CD4-positive, alpha-beta memory T cell (primary cell): ENCODE measurements around the gene MYOZ3. TPM values are rescaled to one million over a fixed set of nuclear protein-coding genes. Genes with fewer than 3 reads are reported as not detected.
A peak's percentile ranks its signal among the peaks of the same experiment; 100 is the strongest.

Experiments used
- CTCF ChIA-PET: fragments of 350-600 bp; sonication (Branson Sonifier 250); formaldehyde crosslinking; loops from one replicate; lab custom pipeline; 2021; ENCODE audit warnings: inconsistent platforms; ENCODE audit not compliant: partially characterized antibody; lab: Charles Lee
- POLR2A ChIA-PET: fragments of 350-600 bp; sonication (Branson Sonifier 250); formaldehyde crosslinking; loops from one replicate; lab custom pipeline; 2021; ENCODE audit not compliant: partially characterized antibody; lab: Charles Lee
- DNase-seq, 5 donors: peaks; one replicate each; pipeline versions ENCODE4 v3.0.0 to v3.0.0-alpha.2; 2020 to 2022; ENCODE audit warnings: mixed read lengths in 1 of 5
- H3K27ac ChIP-seq: one replicate; pipeline ENCODE4 v1.7.0; 2013; ENCODE audit warnings: low read depth, low read length
- H3K27me3 ChIP-seq: 2 replicates; pipeline ENCODE4 v1.7.0; 2013; ENCODE audit warnings: mild to moderate bottlenecking, low read length, moderate library complexity; ENCODE audit not compliant: insufficient read depth
- H3K36me3 ChIP-seq: 2 replicates; pipeline ENCODE4 v1.7.0; 2013; ENCODE audit warnings: mild to moderate bottlenecking, low read length, moderate library complexity; ENCODE audit not compliant: insufficient read depth
- H3K4me1 ChIP-seq: 2 replicates; pipeline ENCODE4 v1.7.0; 2013; ENCODE audit warnings: mild to moderate bottlenecking, low read length, moderate library complexity; ENCODE audit not compliant: insufficient read depth
- H3K4me3 ChIP-seq, 2 donors: one replicate each; pipeline ENCODE4 v1.7.0; 2013; ENCODE audit warnings: low read length in 2 of 2, mild to moderate bottlenecking in 1 of 2
- H3K9me3 ChIP-seq, 2 donors: one replicate each; pipeline ENCODE4 v1.7.0; 2013; ENCODE audit warnings: low read length in 2 of 2, control low read depth in 1 of 2; ENCODE audit not compliant: control insufficient read depth in 1 of 2
- H3K27ac Mint-ChIP-seq, 7 donors: one replicate each; pipeline ENCODE4 v1.8.0; 2020 to 2021; ENCODE audit warnings: mixed read lengths in 7 of 7, mild to moderate bottlenecking in 6 of 7, inconsistent platforms in 3 of 7, moderate library complexity in 3 of 7
- H3K27me3 Mint-ChIP-seq, 2 donors: one replicate each; pipeline ENCODE4 v1.8.0; 2020 to 2021; ENCODE audit warnings: mixed read lengths in 2 of 2
- H3K36me3 Mint-ChIP-seq, 2 donors: one replicate each; pipeline ENCODE4 v1.8.0; 2020 to 2021; ENCODE audit warnings: mixed read lengths in 2 of 2, inconsistent platforms in 1 of 2, mild to moderate bottlenecking in 1 of 2
- H3K4me1 Mint-ChIP-seq, 4 donors: one replicate each; pipeline ENCODE4 v1.8.0; 2020 to 2021; ENCODE audit warnings: mixed read lengths in 4 of 4, mild to moderate bottlenecking in 1 of 4
- H3K4me3 Mint-ChIP-seq, 8 donors: one replicate each; pipeline ENCODE4 v1.8.0; 2020 to 2021; ENCODE audit warnings: mixed read lengths in 8 of 8, mild to moderate bottlenecking in 7 of 8, moderate library complexity in 6 of 8, inconsistent platforms in 3 of 8
- H3K9me3 Mint-ChIP-seq, 8 donors: one replicate each; pipeline ENCODE4 v1.8.0; 2020 to 2021; ENCODE audit warnings: mixed read lengths in 8 of 8, mild to moderate bottlenecking in 5 of 8, inconsistent platforms in 3 of 8, moderate library complexity in 1 of 8
- intact Hi-C: fragments of 100-400 bp; cut with micrococcal nuclease; formaldehyde crosslinking; loops from one replicate; pipeline ENCODE4 v1.15.1; 2023
- polyA plus RNA-seq, 2 donors: library from polyadenylated mRNA; unstranded; fragments of 300-500 nt; fragmentation: Illumina TruSeq; gene quantifications; one replicate each; pipeline ENCODE4 v1.2.3, GENCODE V29; 2021
- total RNA-seq, 2 experiments: library from RNA; stranded (reverse); gene quantifications; one replicate each; pipeline ENCODE4 v1.2.3, GENCODE V29; 2021

The MYOZ3 gene, protein sequence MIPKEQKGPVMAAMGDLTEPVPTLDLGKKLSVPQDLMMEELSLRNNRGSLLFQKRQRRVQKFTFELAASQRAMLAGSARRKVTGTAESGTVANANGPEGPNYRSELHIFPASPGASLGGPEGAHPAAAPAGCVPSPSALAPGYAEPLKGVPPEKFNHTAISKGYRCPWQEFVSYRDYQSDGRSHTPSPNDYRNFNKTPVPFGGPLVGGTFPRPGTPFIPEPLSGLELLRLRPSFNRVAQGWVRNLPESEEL
- total RNA-seq, result not detected
- polyA plus RNA-seq, result not detected

DNA sequence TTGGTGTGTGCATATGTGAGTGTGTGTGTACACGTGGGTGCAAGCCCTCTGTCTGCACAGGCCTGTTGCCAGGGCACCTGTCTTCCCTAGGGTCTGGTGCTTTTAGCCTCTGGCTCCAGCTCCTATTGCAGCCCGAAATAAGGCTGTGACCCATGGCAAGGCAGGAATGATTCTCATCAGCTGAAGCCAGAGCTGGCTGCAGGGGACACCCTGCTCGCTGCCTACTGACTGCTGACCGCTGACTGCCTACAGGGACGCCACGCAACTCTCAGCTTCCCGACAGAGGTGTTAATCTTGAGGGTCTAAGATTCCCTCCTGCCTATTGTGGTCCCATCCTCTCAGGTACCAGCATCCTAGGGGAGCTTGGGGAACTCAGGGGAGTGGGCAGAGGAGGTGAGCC is at the start of gene MYOZ3:
MYOZ3 (plus strand) TSS at position 166 of the 400 bp plus-strand sequence. CDS start 1,691 bp downstream, outside the sequence.
- Mint-ChIP-seq H3K27me3 (peaks cover 7% of the 10 kb centered on the region in 2 donors), H3K4me1 (peaks cover 0 to 9% (median 6%) of the 10 kb centered on the region in 4 donors), H3K27ac (no peak within 1 kb of the TSS), H3K36me3 (no peaks in the 10 kb centered on the region), H3K9me3 (peaks cover 0 to 2% (median 0%) of the 10 kb centered on the region in 8 donors), H3K4me3 (no peak within 1 kb of the TSS)
- no peaks in the 10 kb centered on the region for H3K9me3 ChIP-seq
- H3K27me3 ChIP-seq, result no peaks in the 10 kb centered on the region
- intact Hi-C loops, result no loop called here
- H3K36me3 ChIP-seq, result no peaks in the 10 kb centered on the region
- CTCF ChIA-PET, result interaction anchor here (2.1 kb wide), 1 partner anchor 118 kb away, joined by 5 read pairs; the partner anchor contains the start of gene SMIM3
- H3K4me3 ChIP-seq, result no peak within 1 kb of the TSS
- no peak for DNase-seq
- no peak within 1 kb of the TSS for H3K27ac ChIP-seq
- POLR2A ChIA-PET, result no interaction called here
- peaks cover 7% of the 10 kb centered on the region for H3K4me1 ChIP-seq

DNA sequence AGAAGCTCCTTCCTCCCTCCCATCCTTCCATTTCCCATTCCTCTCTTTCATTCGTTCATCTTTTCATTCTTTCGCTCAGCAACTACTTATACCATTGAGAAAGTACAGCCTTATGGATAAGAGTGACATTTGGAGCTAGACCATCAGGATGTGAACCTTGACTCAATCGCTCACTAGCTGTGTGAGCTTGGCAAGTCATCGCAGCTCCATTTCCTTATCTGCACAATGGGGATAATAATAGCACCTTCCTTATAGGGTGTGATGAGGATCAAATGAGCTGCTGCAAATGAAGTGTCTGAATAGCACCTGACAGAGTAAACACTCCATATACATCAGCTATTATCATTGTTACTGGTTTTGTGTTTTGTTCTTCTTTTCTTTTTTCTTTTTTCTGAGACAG is 48.6 kb upstream of the MYOZ3 start:
- ChIA-PET POLR2A (interaction anchor here (0.6 kb wide), 1 partner anchor 125 kb away, joined by 4 read pairs; no protein-coding TSS in a partner anchor), CTCF (no interaction called here)
- H3K36me3 Mint-ChIP-seq, result no peaks in the 10 kb centered on the region
- no peak overlapping the region for H3K4me3 Mint-ChIP-seq
- no peak overlapping the region for H3K27ac Mint-ChIP-seq
- Histone ChIP-seq H3K4me3 (no peak overlapping the region), H3K27ac (no peak overlapping the region), H3K9me3 (no peaks in the 10 kb centered on the region), H3K4me1 (no peaks in the 10 kb centered on the region), H3K36me3 (no peaks in the 10 kb centered on the region), H3K27me3 (peaks cover 3% of the 10 kb centered on the region)
- H3K27me3 Mint-ChIP-seq, result peaks cover 0 to 5% of the 10 kb centered on the region in 2 donors
- intact Hi-C loops, result no loop called here
- H3K9me3 Mint-ChIP-seq, result no peaks in the 10 kb centered on the region
- peaks cover 0 to 14% (median 2%) of the 10 kb centered on the region in 4 donors for H3K4me1 Mint-ChIP-seq
- no peak for DNase-seq

DNA sequence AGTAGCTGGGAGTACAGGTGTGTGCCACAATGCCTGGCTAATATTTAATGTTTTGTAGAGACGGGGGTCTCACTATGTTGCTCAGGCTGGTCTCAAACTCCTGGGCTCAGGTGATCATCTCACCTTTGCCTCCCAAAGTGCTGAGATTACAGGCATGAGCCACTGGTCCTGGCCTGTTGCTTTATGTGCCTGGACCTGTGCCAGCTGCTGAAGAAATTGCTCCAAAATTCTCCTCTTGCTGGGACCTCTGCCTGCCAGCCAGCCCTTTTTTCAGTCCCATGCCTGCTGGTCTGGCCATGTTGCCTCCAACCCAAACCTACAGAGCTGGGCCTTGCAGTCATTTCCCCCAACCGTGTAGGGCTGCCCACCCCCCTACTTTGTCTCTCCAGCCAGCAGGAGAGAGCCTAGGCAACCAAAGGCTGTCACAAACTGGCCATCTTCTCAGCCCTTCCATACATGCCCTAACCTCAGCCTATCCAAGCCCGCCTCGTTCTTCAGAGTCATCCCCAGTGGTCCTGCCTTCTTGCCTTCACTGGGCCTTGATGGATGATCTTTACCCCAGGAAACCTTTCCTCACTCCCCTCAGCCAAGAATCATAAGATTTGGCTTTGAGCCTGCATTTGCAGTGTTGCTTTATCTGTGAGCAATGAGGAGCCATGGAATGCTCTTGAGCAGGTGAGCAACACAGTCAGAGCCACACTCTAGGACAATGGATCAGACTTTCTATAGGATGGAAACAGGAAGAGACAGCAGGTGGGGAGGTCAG is 48.0 kb upstream of the MYOZ3 start:
- Mint-ChIP-seq H3K36me3 (no peaks in the 10 kb centered on the region), H3K9me3 (no peaks in the 10 kb centered on the region), H3K27me3 (peaks cover 0 to 5% of the 10 kb centered on the region in 2 donors), H3K27ac (no peak overlapping the region), H3K4me3 (no peak overlapping the region), H3K4me1 (peaks cover 0 to 14% (median 2%) of the 10 kb centered on the region in 4 donors)
- POLR2A ChIA-PET, result no interaction called here
- DNase-seq, result no peak
- intact Hi-C loops, result no loop called here
- Histone ChIP-seq H3K27ac (no peak overlapping the region), H3K36me3 (no peaks in the 10 kb centered on the region), H3K27me3 (peaks cover 3% of the 10 kb centered on the region), H3K4me1 (no peaks in the 10 kb centered on the region), H3K9me3 (no peaks in the 10 kb centered on the region), H3K4me3 (no peak overlapping the region)
- CTCF ChIA-PET, result no interaction called here

DNA sequence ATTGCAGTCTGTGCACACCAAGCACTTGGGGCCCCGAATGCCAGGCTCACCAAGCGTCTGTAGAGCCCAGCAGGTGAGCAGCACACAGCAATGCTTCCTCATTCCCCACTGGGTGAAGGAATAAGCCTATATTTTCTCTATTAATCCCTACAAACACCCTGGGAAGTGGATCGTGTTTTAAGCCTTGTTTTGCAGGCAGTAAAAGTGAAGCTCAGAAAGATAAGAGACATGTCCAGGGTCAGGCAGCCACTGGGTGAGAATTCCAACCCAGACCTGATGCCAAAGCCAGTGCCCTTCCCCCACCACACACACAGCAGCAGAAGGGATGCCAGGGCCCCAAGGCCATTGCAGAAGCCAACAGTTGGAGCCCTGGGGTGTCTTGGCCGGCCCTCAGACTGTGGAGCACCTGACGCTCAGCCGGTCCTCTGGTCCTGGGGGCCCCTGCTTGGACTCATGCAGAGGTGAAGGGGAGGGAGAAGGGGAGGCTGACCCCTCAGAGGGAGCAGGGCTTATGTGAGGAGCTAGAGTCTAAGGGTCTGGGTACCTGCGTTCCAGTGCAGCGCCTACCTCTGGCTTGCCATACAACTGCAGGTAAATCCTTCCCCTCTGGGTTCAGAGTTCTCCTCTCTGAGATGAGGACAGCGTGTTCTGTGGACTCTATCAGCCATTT is 46.9 kb upstream of the MYOZ3 start:
- Histone ChIP-seq H3K36me3 (no peaks in the 10 kb centered on the region), H3K4me1 (no peaks in the 10 kb centered on the region), H3K27ac (no peak overlapping the region), H3K4me3 (no peak overlapping the region), H3K27me3 (peaks cover 3% of the 10 kb centered on the region), H3K9me3 (no peaks in the 10 kb centered on the region)
- H3K27me3 Mint-ChIP-seq, result peaks cover 0 to 5% of the 10 kb centered on the region in 2 donors
- no peaks in the 10 kb centered on the region for H3K9me3 Mint-ChIP-seq
- POLR2A ChIA-PET, result no interaction called here
- H3K4me3 Mint-ChIP-seq, result no peak overlapping the region
- H3K36me3 Mint-ChIP-seq, result no peaks in the 10 kb centered on the region
- H3K4me1 Mint-ChIP-seq, result peaks cover 0 to 14% (median 2%) of the 10 kb centered on the region in 4 donors
- intact Hi-C loops, result no loop called here
- no peak overlapping the region for H3K27ac Mint-ChIP-seq
- DNase-seq, result no peak
- CTCF ChIA-PET, result no interaction called here

DNA sequence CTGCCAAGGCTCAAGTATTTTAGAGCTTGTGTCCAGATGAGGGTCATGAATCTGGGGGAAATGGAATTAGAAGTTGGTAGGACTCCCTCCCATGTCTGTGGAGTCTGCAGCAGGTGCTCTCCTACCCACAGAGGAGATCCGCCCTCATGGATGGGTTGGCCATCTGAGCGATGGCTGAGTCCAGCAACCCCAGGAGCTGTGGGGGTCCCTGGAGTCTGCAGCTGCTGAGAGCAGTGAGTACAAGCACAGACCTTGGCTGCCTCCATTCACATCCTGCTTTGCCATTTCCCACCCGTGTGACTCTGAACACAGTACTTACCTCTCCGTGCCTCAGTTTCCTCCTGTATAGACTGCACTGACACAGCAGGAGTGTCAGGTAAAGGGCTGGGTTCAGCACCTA is 46.4 kb upstream of the MYOZ3 start:
- DNase-seq, result no peak
- Mint-ChIP-seq H3K36me3 (no peaks in the 10 kb centered on the region), H3K27ac (no peak overlapping the region), H3K9me3 (no peaks in the 10 kb centered on the region), H3K4me1 (peaks cover 0 to 14% (median 2%) of the 10 kb centered on the region in 4 donors), H3K27me3 (peaks cover 0 to 5% of the 10 kb centered on the region in 2 donors), H3K4me3 (no peak overlapping the region)
- Histone ChIP-seq H3K9me3 (no peaks in the 10 kb centered on the region), H3K4me1 (no peaks in the 10 kb centered on the region), H3K36me3 (no peaks in the 10 kb centered on the region), H3K27ac (no peak overlapping the region), H3K27me3 (peaks cover 3% of the 10 kb centered on the region), H3K4me3 (no peak overlapping the region)
- ChIA-PET POLR2A (no interaction called here), CTCF (no interaction called here)
- intact Hi-C loops, result no loop called here

DNA sequence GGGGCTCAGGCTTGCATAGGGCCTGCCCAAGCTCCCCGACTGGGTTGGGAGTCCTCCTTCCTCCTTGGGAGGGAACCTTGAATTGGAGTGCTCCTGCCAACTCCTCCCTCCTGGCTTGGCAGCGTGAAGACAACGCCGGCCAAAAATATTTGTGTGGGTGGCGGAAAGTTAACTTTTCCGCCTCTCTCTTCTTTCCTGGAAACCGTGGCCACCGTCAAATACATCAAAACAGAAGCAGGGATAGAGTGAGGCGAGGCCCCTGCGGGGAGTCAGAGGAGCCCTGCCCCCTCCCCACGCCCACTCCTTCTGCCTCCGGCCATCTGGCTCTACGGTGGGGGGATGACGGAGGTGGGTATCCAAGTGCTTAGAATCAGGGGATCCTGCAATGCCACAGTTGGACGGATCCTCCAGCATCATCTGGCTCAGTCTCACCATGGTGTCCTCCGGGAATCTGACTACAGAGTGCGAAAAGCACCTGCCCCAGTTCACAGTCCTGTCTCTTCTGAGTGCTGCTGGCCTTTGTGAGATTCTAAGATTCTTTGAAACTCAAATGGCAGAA is 45.8 kb upstream of the MYOZ3 start:
- Histone ChIP-seq H3K4me3 (no peak overlapping the region), H3K36me3 (no peaks in the 10 kb centered on the region), H3K27me3 (peaks cover 3% of the 10 kb centered on the region), H3K4me1 (no peaks in the 10 kb centered on the region), H3K9me3 (no peaks in the 10 kb centered on the region), H3K27ac (no peak overlapping the region)
- Mint-ChIP-seq H3K27me3 (peaks cover 0 to 5% of the 10 kb centered on the region in 2 donors), H3K27ac (no peak overlapping the region), H3K4me1 (peaks cover 0 to 14% (median 2%) of the 10 kb centered on the region in 4 donors), H3K4me3 (no peak overlapping the region), H3K36me3 (no peaks in the 10 kb centered on the region), H3K9me3 (no peaks in the 10 kb centered on the region)
- CTCF ChIA-PET, result no interaction called here
- no peak for DNase-seq
- POLR2A ChIA-PET, result no interaction called here
- intact Hi-C loops, result no loop called here

DNA sequence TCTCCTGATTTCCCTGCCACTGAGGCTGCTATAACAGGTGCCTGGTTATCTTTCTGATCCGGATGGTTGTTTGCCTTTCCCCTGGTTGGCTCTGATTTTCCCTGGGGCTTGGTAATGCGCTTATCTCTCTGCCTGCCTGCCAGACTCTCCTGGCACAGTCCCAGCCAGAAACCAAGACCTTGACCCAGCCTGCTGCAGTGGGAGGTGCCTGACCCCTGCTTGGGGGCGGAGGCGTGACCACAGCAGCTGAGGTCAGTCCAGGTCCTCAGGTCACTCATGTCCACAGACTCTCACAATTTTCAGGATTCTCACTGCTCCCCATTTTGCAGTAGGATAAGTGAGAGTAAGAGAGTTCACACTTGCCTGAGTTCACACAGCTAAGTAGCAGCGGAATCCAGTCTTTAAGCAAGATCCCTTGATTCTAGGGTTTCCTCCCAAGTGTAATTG is 45.0 kb upstream of the MYOZ3 start:
- no peaks in the 10 kb centered on the region for H3K4me1 ChIP-seq
- CTCF ChIA-PET, result no interaction called here
- DNase-seq, result no peak
- H3K9me3 Mint-ChIP-seq, result no peaks in the 10 kb centered on the region
- H3K9me3 ChIP-seq, result no peaks in the 10 kb centered on the region
- H3K4me3 ChIP-seq, result no peak overlapping the region
- H3K27me3 ChIP-seq, result peaks cover 3% of the 10 kb centered on the region
- intact Hi-C loops, result no loop called here
- no peak overlapping the region for H3K4me3 Mint-ChIP-seq
- H3K27ac ChIP-seq, result no peak overlapping the region
- H3K27ac Mint-ChIP-seq, result peak overlapping the region in 1 of 7 donors; percentile 19
- POLR2A ChIA-PET, result no interaction called here
- H3K4me1 Mint-ChIP-seq, result peaks cover 0 to 14% (median 2%) of the 10 kb centered on the region in 4 donors
- H3K27me3 Mint-ChIP-seq, result peaks cover 0 to 5% of the 10 kb centered on the region in 2 donors
- H3K36me3 Mint-ChIP-seq, result no peaks in the 10 kb centered on the region
- no peaks in the 10 kb centered on the region for H3K36me3 ChIP-seq
